ENCODE measurements around the gene CTDSPL. TPM values are rescaled to one million over a fixed set of nuclear protein-coding genes. Genes with fewer than 3 reads are reported as not detected.

The CTDSPL gene
- total and polyA plus RNA-seq, 2 of the 8 experiments (the other 6 are each of a cell fraction or from before 2014, with no cell fraction given): 20.3 to 42.2 TPM

DNA sequence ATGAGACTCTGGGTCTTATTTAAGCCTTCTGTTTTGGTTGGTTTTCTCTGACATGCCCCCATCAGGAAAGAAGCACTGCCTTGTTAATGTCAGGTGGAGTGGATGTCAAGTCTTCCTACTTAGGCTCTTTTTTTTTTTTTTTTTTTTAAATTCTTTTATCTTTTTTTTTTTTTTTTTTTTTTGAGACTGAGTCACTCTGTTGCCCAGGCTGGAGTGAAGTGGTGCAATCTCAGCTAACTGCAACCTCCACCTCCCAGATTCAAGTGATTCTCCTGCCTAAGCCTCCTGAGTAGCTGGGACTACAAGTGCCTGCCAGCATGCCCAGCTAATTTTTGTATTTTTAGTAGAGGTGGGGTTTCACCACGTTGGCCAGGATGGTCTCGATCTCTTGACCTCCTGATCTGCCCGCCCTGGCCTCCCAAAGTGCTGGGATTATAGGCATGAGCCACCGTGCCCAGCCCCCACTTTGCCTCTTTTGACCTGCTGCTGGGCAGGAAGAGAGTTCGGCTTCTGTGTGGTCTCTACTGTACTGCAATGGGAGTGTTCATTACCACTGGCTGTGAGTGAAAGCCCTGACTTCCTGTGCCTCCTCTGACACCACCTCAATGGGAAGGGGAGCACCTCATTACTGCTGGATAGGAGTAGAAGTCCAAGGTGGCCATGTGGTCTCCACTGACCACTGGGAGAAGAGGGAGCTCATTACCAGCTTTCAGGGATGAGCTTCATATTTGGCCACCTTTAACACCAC is 10.9 kb downstream of the CTDSPL start (continued):
- TF ChIP-seq SIRT6 (IDR thresholded peaks at IDR 0.05; ENCODE audit: low read length) (no peak), BCL11A (IDR thresholded peaks at IDR 0.05; ENCODE audit: low read depth in 2 of 2, low read length in 2 of 2) (no peak), TAF7 (optimal IDR thresholded peaks at IDR 0.05; ENCODE audit: borderline replicate concordance, low read depth, low read length) (no peak), EZH2 (IDR thresholded peaks at IDR 0.05; ENCODE audit: low read depth, low read length, severe bottlenecking) (no peak), TAF1 (IDR thresholded peaks at IDR 0.05; ENCODE audit: low read depth, low read length) (no peak), GTF2F1 (IDR thresholded peaks at IDR 0.05; ENCODE audit: borderline replicate concordance, low read depth, low read length) (no peak), HDAC6 (IDR thresholded peaks at IDR 0.05; ENCODE audit: low read depth, low read length) (no peak), RNF2 (IDR thresholded peaks at IDR 0.05; ENCODE audit: borderline replicate concordance, low read depth, low read length, missing control alignments, poor library complexity, severe bottlenecking) (no peak)
- TF ChIP-seq, protein P1, sequence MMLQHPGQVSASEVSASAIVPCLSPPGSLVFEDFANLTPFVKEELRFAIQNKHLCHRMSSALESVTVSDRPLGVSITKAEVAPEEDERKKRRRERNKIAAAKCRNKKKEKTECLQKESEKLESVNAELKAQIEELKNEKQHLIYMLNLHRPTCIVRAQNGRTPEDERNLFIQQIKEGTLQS (IDR thresholded peaks at IDR 0.05; ENCODE audit: insufficient read depth, low read depth, low read length): no peak
- TF ChIP-seq, protein P2, sequence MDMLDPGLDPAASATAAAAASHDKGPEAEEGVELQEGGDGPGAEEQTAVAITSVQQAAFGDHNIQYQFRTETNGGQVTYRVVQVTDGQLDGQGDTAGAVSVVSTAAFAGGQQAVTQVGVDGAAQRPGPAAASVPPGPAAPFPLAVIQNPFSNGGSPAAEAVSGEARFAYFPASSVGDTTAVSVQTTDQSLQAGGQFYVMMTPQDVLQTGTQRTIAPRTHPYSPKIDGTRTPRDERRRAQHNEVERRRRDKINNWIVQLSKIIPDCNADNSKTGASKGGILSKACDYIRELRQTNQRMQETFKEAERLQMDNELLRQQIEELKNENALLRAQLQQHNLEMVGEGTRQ (IDR thresholded peaks at IDR 0.05; ENCODE audit: low read length): no peak
